ENCODE measurements around the gene DHRS7B.
"Not testable (repeated sequence)": the region's sequence is repeated elsewhere in the genome, so short reads cannot be mapped to it uniquely, and the experiment has no call there.

Gene DHRS7B

GRCh38 chr17:21113049-21113690 lies 13.6 kb upstream of the DHRS7B start:
- no peak for DNase-seq

- no peak for DNase-seq
These were observed 13.0 kb upstream of the DHRS7B start for GRCh38 chr17:21113716-21114115.

- not testable (repeated sequence) for DNase-seq
These were observed 12.0 kb upstream of the DHRS7B start for GRCh38 chr17:21114791-21115190.

GRCh38 chr17:21119247-21119918 lies 7.4 kb upstream of the DHRS7B start:
- peak; percentile 51 to 78 for DNase-seq

- no peak for DNase-seq
These were observed 6.9 kb upstream of the DHRS7B start for GRCh38 chr17:21119919-21120249.

GRCh38 chr17:21124086-21124485 lies 2.7 kb upstream of the DHRS7B start:
- DNase-seq, result no peak

GRCh38 chr17:21124517-21124916 lies 2.2 kb upstream of the DHRS7B start:
- not testable (repeated sequence) for DNase-seq

- no peak for DNase-seq
These were observed 902 bp upstream of the DHRS7B start for GRCh38 chr17:21125862-21126261.

GRCh38 chr17:21127509-21128077 lies 829 bp downstream of the DHRS7B start:
- DNase-seq, result no peak

- DNase-seq, result peak; percentile 7 to 58
These were observed 2.4 kb downstream of the DHRS7B start for GRCh38 chr17:21129023-21129681.

GRCh38 chr17:21131137-21131536 lies 4.4 kb downstream of the DHRS7B start:
- DNase-seq, result no peak

GRCh38 chr17:21132428-21132827 lies 5.7 kb downstream of the DHRS7B start:
- DNase-seq, result no peak

- no peak for DNase-seq
These were observed 7.8 kb downstream of the DHRS7B start for GRCh38 chr17:21134559-21134958.

- DNase-seq, result no peak
These were observed 14.1 kb downstream of the DHRS7B start for GRCh38 chr17:21140911-21141310.

- DNase-seq, result no peak
These were observed 14.6 kb downstream of the DHRS7B start for GRCh38 chr17:21141331-21141730.

GRCh38 chr17:21142065-21142464 lies 15.3 kb downstream of the DHRS7B start:
- not testable (repeated sequence) for DNase-seq

- DNase-seq, result no peak
These were observed 16.9 kb downstream of the DHRS7B start for GRCh38 chr17:21143695-21144094.

GRCh38 chr17:21144299-21144698 lies 17.5 kb downstream of the DHRS7B start:
- DNase-seq, result not testable (repeated sequence)

GRCh38 chr17:21146362-21147015 lies 19.7 kb downstream of the DHRS7B start:
- DNase-seq, result no peak

- DNase-seq, result no peak
These were observed 22.9 kb downstream of the DHRS7B start for GRCh38 chr17:21149621-21150020.

- DNase-seq, result no peak
These were observed 26.0 kb downstream of the DHRS7B start for GRCh38 chr17:21152731-21153130.

- DNase-seq, result no peak
These were observed 31.0 kb downstream of the DHRS7B start for GRCh38 chr17:21157586-21158370.

GRCh38 chr17:21160401-21160800 lies 33.6 kb downstream of the DHRS7B start:
- no peak for DNase-seq

Measured in NCI-H524 (cell line).